ENCODE measurements around the gene C3. TPM values are rescaled to one million over a fixed set of nuclear protein-coding genes. Genes with fewer than 3 reads are reported as not detected.
"Not testable (repeated sequence)": the region's sequence is repeated elsewhere in the genome, so short reads cannot be mapped to it uniquely, and the experiment has no call there.

Gene C3
- total RNA-seq, 1 experiment from 2014 or later, result 13.4 TPM

DNA sequence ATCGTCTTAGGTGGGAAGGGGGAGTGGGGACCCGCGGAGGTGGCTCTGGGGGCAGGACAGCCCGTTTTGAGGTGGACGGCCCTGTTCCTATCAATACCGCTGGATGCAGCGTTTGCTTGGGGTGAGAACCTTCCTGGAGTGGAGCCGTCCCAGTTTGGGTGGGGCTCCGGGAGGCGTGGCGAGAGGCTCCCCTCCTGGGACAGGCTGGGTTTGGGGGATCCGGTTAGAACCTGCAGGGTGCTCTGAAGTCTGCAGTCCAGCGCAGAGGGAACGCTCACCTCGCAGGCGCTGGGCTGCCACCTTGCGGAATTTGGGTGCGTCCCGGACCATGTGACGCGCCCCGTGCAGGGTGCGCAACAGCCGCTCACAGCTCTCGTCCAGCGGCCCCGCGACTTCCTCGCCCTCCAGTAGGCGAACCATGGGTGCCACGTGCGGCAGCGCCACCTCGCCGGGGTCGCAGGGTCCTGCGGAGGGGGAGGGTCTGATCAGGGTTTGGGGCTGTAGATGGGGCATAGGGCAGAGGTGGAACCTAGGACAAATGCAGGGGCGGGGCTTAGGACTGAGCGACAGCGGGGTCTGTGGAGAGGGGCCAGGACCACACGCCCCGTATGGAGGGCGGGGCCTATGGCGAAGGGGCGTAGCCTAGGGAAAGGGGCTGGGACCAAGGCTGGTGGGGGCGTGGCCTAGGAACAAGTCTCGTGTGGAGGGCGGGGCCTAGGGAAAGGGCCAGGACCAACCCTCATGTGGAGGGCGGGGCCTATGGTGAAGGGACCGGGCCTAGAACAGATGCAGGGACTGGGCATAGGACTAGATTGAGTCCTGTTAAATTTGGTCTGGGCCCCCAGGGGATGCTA, 33.0 kb upstream of the C3 start:
- peaks cover 23% of the 10 kb centered on the region for H3K36me3 ChIP-seq (replicated peaks; ENCODE audit: control insufficient read depth, insufficient read depth, low read length)
- peak; percentile 99 for DNase-seq
- H3K27me3 ChIP-seq (ENCODE audit: control insufficient read depth, insufficient read depth, low read length), result no peaks in the 10 kb centered on the region
- H3K4me3 ChIP-seq (ENCODE audit: insufficient read depth, low read depth, low read length), result peak overlapping the region; percentile 39

DNA sequence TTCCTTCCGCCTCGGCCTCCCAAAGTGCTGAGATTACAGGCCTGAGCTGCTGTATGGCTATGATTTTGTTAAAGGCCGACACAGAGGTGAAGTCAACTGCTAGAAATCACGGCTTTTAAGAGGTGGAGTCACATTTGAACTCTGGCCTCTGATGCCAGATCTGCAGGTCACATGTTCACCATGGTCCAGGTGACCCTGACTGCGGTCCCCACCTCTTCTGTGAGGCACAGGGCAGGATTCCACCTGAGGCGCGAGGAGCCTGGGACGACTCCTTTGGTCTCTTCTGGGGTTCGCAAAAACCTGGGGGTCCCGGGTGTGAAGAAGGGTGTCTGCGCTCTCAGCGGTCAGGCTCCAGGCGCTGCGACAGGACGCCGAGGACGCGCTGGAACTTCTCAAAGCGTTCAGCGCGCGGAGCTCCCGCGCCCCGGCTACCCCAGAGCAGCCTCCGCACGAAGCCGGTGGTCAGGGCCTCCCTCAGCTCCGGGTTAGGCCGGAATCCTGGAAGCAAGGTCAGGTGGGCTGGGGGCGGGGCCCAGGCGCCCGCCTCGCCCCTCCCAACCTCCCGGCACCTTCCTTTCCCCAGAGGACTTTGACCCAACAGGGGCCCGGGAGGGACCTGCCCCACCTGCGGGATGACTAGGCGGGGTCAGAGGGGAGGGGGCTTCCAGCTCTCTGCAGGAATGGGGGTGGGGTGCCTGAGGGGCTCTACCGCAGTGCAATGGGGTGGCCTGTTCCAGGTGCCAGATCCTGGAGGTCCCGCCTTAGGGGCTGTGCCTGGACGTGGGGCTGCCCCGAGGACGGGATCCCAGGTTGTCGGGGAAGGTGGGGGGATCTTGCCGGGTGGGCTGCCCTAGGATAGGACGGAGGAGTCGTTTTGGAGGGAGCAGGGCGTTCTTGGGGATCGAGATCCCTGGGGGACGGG, 32.1 kb upstream of the C3 start:
- Histone ChIP-seq H3K36me3 (replicated peaks; ENCODE audit: control insufficient read depth, insufficient read depth, low read length) (peaks cover 26% of the 10 kb centered on the region), H3K27me3 (ENCODE audit: control insufficient read depth, insufficient read depth, low read length) (no peaks in the 10 kb centered on the region), H3K4me3 (ENCODE audit: insufficient read depth, low read depth, low read length) (peak overlapping the region; percentile 39)
- DNase-seq, result peak; percentile 97

DNA sequence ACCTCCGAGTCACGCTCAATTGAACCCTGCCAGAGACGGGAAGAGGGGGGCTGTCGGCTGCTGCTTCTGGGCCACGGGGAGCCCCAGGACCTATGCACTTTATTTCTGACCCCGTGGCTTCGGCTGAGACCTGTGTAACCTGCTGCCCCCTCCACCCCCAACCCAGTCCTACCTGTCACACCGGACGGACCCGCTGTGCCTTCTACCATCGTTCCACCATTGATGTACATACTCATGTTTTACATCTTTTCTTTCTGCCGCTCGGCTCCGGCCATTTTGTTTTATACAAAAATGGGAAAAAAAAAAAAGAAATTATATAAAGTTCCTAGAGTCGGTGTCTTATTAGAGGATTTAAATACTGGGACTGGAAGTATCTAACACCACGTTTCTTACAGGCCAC, 30.7 kb upstream of the C3 start:
- Histone ChIP-seq H3K36me3 (replicated peaks; ENCODE audit: control insufficient read depth, insufficient read depth, low read length) (peaks cover 33% of the 10 kb centered on the region), H3K4me3 (ENCODE audit: insufficient read depth, low read depth, low read length) (no peak overlapping the region), H3K27me3 (ENCODE audit: control insufficient read depth, insufficient read depth, low read length) (no peaks in the 10 kb centered on the region)
- no peak for DNase-seq

DNA sequence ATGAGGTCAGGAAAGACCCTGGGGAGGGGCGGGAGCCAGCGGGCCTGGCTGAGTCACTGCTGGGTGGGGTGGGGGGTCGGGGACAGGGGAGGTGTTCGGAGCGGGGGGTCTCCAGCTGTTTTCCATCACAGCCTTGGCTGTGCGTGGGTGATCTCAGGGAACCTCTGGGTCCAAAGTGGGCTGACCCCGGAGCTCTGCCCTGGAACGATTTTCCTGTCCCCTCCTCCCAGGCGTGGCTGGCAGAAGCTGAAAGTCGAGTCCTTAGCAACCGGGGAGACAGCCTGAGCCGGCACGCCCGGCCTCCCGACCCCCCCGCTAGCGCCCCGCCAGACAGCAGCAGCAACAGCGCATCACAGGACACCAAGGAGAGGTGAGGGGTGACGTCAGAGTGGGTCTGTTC, 29.6 kb upstream of the C3 start:
- Histone ChIP-seq H3K36me3 (replicated peaks; ENCODE audit: control insufficient read depth, insufficient read depth, low read length) (peaks cover 35% of the 10 kb centered on the region), H3K27me3 (ENCODE audit: control insufficient read depth, insufficient read depth, low read length) (no peaks in the 10 kb centered on the region), H3K4me3 (ENCODE audit: insufficient read depth, low read depth, low read length) (no peak overlapping the region)
- DNase-seq, result no peak

DNA sequence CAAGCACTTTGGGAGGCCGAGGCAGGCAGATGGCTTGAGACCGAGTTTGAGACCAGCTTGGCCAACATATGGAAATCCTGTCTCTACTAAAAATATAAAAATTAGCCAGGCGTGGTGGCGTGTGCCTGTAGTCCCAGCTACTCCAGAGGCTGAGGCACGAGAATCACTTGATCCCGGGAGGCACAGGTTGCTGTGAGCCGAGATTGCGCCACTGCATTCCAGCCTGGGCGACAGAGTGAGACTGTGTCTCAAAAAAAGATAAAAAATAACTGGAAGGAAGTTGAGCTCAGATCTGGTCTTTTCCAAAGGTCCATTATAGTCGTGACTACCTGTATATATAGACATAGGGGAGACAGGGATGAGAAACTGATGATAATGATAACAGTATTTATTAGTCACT, 28.1 kb upstream of the C3 start:
- H3K36me3 ChIP-seq (replicated peaks; ENCODE audit: control insufficient read depth, insufficient read depth, low read length), result peaks cover 41% of the 10 kb centered on the region
- H3K27me3 ChIP-seq (ENCODE audit: control insufficient read depth, insufficient read depth, low read length); H3K4me3 ChIP-seq (ENCODE audit: insufficient read depth, low read depth, low read length); DNase-seq: not testable (repeated sequence)

DNA sequence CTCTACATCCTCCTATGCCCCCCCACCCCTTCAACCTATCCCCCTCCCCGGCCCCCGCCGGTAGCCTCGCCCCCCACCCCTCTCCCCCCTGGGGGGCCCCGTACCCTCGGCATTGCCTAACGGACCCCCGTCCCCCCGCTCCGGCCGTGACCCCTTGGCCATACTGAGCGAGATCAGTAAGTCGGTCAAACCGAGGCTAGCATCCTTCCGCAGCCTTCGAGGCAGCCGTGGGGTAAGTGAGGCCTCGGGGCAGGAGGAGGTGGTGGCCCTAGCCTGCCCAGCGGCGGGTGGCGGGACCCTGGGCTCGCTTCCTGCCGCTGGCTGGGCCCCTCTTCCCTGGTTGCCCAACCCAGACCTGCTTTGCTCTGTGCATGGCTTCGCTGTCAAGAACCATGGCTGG, 25.5 kb upstream of the C3 start:
- peak; percentile 34 for DNase-seq
- peaks cover 42% of the 10 kb centered on the region for H3K36me3 ChIP-seq (replicated peaks; ENCODE audit: control insufficient read depth, insufficient read depth, low read length)

DNA sequence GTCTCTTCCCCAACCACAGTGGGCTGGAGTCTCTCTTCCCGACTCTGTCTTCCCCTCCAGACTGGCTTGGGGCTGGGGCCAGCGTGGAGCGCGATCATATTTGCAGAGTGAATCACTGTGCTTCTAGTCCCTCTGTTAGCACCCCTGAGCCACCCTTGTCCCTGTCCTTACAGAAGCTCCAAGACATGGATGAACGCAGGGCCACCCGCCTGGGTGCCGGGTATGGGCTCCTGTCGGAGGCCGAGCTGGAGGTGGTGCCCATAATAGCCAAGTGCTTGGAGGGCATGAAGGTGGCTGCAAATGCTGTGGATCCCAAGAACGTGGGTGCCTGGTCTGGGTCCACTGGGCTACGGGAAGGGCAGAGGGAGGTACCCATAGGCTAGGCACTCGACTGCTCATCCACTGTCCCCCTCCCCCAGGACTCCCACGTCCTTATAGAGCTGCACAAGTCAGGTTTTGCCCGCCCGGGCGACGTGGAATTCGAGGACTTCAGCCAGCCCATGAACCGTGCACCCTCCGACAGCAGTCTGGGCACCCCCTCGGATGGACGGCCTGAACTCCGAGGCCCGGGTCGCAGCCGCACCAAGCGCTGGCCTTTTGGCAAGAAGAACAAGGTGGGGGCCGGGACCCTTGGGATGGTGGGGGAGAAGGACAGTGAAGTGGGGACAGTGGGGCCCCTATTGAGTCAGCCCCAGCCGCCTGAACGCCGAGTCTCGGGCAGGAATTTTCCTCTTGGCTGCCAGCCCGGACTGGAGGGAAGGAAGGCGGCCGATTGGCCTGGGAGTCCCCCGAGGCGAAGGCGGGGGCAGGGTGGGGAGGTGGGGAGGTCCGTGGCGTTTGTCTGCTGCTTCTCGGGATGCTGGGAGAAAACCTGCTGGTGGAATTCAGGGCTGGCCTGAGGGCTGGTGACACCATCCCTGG, 24.2 kb upstream of the C3 start:
- Histone ChIP-seq H3K36me3 (replicated peaks; ENCODE audit: control insufficient read depth, insufficient read depth, low read length) (peaks cover 36% of the 10 kb centered on the region), H3K27me3 (ENCODE audit: control insufficient read depth, insufficient read depth, low read length) (no peaks in the 10 kb centered on the region), H3K4me3 (ENCODE audit: insufficient read depth, low read depth, low read length) (no peak overlapping the region)
- DNase-seq, result peak; percentile 54

More for the DNA sequence above, 25.5 kb upstream of the C3 start:
- Histone ChIP-seq H3K27me3 (ENCODE audit: control insufficient read depth, insufficient read depth, low read length) (no peaks in the 10 kb centered on the region), H3K4me3 (ENCODE audit: insufficient read depth, low read depth, low read length) (no peak overlapping the region)

DNA sequence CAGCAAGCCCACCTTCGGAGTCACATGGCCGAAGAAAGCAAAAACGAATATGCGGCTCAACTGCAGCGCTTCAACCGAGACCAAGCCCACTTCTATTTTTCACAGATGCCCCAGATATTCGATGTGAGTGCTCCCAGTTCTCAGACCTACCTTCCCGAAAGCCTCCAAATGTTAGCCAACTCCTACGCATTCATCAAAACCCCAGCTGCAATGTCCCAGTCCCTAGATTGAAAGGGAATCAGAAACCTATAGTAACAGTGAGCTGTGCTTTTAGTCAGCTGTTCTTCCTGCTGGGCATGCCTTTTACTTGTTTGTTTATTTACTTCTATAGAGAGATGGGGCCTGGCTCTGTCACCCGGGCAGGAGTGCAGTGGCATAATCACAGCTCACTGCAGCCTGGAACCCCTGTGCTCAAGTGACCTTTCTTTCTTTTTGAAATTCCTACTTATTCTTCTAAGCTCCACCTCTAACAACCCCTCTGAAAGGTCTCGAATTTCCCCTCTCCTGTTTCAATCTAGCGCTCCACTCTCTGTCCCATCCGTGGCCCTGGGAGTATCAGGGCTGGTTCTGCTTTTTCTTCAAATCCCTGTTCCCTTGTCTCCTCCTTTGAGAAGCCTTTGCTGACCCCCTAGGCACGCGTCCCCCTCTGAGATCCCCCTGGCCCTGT, 23.4 kb upstream of the C3 start:
- peak; percentile 55 for DNase-seq
- Histone ChIP-seq H3K4me3 (ENCODE audit: insufficient read depth, low read depth, low read length) (no peak overlapping the region), H3K27me3 (ENCODE audit: control insufficient read depth, insufficient read depth, low read length) (no peaks in the 10 kb centered on the region)

DNA sequence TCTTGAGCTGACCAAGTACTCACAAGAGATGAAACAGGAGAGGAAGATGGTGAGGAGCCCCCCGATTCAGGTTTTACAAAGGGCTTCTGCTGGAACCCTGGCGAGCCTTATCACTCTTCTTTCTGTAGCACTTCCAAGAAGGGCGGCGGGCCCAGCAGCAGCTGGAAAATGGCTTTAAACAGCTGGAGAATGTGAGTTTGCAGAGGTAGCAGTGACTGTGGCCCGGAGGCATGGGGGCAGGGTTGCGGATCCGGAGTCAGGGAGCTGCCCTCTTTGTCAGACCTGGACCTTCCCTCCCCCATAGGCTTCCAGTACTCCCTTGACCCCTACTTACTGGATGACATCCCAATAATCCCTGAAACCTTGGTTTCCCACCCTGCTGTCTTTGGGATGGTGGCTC, 22.6 kb upstream of the C3 start:
- Histone ChIP-seq H3K36me3 (replicated peaks; ENCODE audit: control insufficient read depth, insufficient read depth, low read length) (peaks cover 27% of the 10 kb centered on the region), H3K4me3 (ENCODE audit: insufficient read depth, low read depth, low read length) (no peak overlapping the region)
- peak; percentile 35 for DNase-seq

More for the DNA sequence above, 23.4 kb upstream of the C3 start:
- H3K36me3 ChIP-seq (replicated peaks; ENCODE audit: control insufficient read depth, insufficient read depth, low read length), result peaks cover 31% of the 10 kb centered on the region

DNA sequence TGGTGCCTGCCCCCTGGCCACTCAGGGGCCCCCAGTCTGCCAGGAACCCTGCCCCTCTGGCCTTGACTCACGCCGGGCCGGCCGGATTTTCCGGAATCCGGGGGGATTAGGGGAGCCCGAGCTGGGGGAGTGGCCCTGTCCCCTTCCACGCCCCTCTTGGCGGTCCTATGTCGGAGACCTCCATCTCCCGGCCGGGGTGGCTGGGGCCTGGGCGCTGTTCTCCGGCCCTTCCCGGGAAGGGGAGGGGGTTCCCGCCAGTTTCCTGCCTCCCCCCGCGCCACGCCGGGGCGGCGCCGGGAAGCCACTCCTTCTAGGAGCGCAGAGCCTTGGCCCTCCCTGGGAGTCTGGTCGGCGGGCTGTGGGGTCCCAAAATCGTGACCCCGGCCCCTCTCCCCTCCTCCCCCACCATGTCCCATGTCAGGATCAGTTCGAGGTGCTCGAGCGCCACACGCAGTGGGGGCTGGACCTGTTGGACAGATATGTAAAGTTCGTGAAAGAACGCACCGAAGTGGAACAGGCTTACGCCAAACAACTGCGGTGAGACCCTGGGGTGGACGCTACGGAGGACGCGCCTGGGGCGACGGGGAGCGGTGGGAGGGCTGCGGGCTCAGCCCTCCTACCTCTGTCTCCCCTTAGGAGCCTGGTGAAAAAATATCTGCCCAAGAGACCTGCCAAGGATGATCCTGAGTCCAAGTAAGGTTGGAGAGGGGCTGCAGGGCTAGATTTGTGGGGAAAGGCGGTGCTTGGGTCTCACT, 20.3 kb upstream of the C3 start:
- Histone ChIP-seq H3K36me3 (replicated peaks; ENCODE audit: control insufficient read depth, insufficient read depth, low read length) (peaks cover 18% of the 10 kb centered on the region), H3K4me3 (ENCODE audit: insufficient read depth, low read depth, low read length) (peak overlapping the region; percentile 79), H3K27me3 (ENCODE audit: control insufficient read depth, insufficient read depth, low read length) (no peaks in the 10 kb centered on the region)
- peak; percentile 92 for DNase-seq

More for the DNA sequence above, 22.6 kb upstream of the C3 start:
- no peaks in the 10 kb centered on the region for H3K27me3 ChIP-seq (ENCODE audit: control insufficient read depth, insufficient read depth, low read length)

DNA sequence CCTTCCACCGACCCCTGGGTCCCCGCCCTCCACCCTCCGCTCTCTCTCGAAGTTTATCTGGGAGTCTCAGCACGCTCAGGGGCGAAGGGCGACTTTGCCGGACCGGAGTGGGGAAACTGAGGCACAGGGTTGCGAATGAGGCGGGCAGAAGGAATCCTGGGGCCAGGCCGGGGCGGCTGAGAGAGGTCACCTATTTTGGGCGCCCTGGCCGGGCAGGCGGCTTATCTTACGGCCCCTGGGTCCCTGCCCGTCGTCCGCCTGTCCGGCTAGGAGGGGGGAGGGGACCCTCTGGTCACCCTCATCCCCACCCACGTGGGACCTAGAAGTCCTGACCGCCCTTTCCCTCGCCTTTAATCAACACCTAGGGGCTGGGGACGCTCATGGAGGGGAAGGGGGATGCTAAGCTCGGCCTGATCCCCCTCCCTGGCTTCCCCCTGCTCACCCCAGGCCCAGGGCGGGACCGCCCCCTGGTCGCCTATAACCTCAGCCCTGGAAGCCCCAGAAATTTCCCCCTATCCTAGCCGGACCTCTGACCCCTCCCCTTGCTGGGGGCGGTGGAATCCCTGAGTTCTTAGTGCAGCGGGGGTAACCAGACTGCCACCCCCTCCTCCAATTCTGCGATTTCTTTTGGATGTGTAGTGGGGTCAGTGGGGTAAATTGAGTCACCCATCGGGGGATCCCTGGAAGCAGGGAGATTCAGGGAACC, 19.6 kb upstream of the C3 start:
- Histone ChIP-seq H3K4me3 (ENCODE audit: insufficient read depth, low read depth, low read length) (peak overlapping the region; percentile 79), H3K36me3 (replicated peaks; ENCODE audit: control insufficient read depth, insufficient read depth, low read length) (peaks cover 16% of the 10 kb centered on the region), H3K27me3 (ENCODE audit: control insufficient read depth, insufficient read depth, low read length) (no peaks in the 10 kb centered on the region)
- DNase-seq, result peak; percentile 93

DNA sequence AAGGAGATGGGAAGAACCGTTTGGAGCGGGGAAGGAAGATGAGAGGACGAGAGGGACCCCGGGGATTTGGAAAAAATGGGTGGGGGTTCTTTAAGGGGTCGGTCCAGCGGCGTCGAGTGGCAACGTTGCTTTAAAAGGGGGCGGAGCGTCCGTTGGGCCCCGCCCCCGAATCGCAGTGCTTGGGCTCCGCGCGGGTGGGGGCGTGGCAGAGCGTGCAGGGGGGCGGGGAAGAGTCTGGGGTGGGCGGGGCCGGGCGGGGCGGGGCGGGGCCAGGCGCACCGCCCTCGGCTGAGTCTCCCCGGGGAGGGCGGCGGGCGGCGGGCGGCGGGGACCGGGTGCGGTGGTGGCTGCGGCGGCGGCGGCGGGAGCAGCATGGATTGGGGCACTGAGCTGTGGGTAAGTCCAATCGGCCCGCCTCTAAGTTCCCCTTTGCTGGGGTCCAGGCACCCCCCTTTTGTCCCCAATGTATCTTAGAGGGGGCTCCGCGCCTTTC, 19.0 kb upstream of the C3 start, which contains the start of gene TRIP10:
TSS of gene TRIP10 (plus strand) at position 291 of the 493 bp plus-strand sequence. CDS start at position 373, 82 bp downstream.
- H3K4me3 ChIP-seq (ENCODE audit: insufficient read depth, low read depth, low read length), result peak within 1 kb of the TSS; percentile 79
- peak; percentile 97 for DNase-seq
- peaks cover 14% of the 10 kb centered on the region for H3K36me3 ChIP-seq (replicated peaks; ENCODE audit: control insufficient read depth, insufficient read depth, low read length)
- no peaks in the 10 kb centered on the region for H3K27me3 ChIP-seq (ENCODE audit: control insufficient read depth, insufficient read depth, low read length)
